ENCODE measurements around the gene GP1BB.
"Not testable (repeated sequence)": the region's sequence is repeated elsewhere in the genome, so short reads cannot be mapped to it uniquely, and the experiment has no call there.

The GP1BB gene

GRCh38 chr22:19724927-19725661, 1.8 kb downstream of the GP1BB start:
- no peak overlapping the region for H3K4me3 ChIP-seq (ENCODE audit: low read depth, low read length)

- H3K4me3 ChIP-seq (ENCODE audit: low read depth, low read length), result not testable (repeated sequence)
Observed at GRCh38 chr22:19726064-19726788, 2.9 kb downstream of the GP1BB start.

- no peak overlapping the region for H3K4me3 ChIP-seq (ENCODE audit: low read depth, low read length)
Observed at GRCh38 chr22:19727310-19728150, 4.2 kb downstream of the GP1BB start.

- no peak overlapping the region for H3K4me3 ChIP-seq (ENCODE audit: low read depth, low read length)
Observed at GRCh38 chr22:19728271-19728670, 4.9 kb downstream of the GP1BB start.

- no peak overlapping the region for H3K4me3 ChIP-seq (ENCODE audit: low read depth, low read length)
Observed at GRCh38 chr22:19728836-19729235, 5.5 kb downstream of the GP1BB start.

GRCh38 chr22:19729507-19729906, 6.2 kb downstream of the GP1BB start:
- H3K4me3 ChIP-seq (ENCODE audit: low read depth, low read length), result no peak overlapping the region

- no peak overlapping the region for H3K4me3 ChIP-seq (ENCODE audit: low read depth, low read length)
Observed at GRCh38 chr22:19730198-19730597, 6.9 kb downstream of the GP1BB start.

- H3K4me3 ChIP-seq (ENCODE audit: low read depth, low read length), result no peak overlapping the region
Observed at GRCh38 chr22:19730655-19731360, 7.5 kb downstream of the GP1BB start.

GRCh38 chr22:19731361-19732135, 8.2 kb downstream of the GP1BB start:
- H3K4me3 ChIP-seq (ENCODE audit: low read depth, low read length), result no peak overlapping the region

GRCh38 chr22:19732403-19733113, 9.2 kb downstream of the GP1BB start:
- H3K4me3 ChIP-seq (ENCODE audit: low read depth, low read length), result no peak overlapping the region

GRCh38 chr22:19733755-19734154, 10.4 kb downstream of the GP1BB start:
- H3K4me3 ChIP-seq (ENCODE audit: low read depth, low read length), result no peak overlapping the region

- H3K4me3 ChIP-seq (ENCODE audit: low read depth, low read length), result no peak overlapping the region
Observed at GRCh38 chr22:19734163-19734562, 10.8 kb downstream of the GP1BB start.

GRCh38 chr22:19734837-19735382, 11.6 kb downstream of the GP1BB start:
- no peak overlapping the region for H3K4me3 ChIP-seq (ENCODE audit: low read depth, low read length)

GRCh38 chr22:19735665-19736510, 12.5 kb downstream of the GP1BB start:
- no peak overlapping the region for H3K4me3 ChIP-seq (ENCODE audit: low read depth, low read length)

- H3K4me3 ChIP-seq (ENCODE audit: low read depth, low read length), result no peak overlapping the region
Observed at GRCh38 chr22:19737846-19738663, 14.7 kb downstream of the GP1BB start.

- H3K4me3 ChIP-seq (ENCODE audit: low read depth, low read length), result no peak overlapping the region
Observed at GRCh38 chr22:19738664-19739447, 15.5 kb downstream of the GP1BB start.

- no peak overlapping the region for H3K4me3 ChIP-seq (ENCODE audit: low read depth, low read length)
Observed at GRCh38 chr22:19739448-19739895, 16.1 kb downstream of the GP1BB start.

Measured in iPS-11a (cell line).